ENCODE measurements around the gene RNF213.

RNF213 gene

DNA sequence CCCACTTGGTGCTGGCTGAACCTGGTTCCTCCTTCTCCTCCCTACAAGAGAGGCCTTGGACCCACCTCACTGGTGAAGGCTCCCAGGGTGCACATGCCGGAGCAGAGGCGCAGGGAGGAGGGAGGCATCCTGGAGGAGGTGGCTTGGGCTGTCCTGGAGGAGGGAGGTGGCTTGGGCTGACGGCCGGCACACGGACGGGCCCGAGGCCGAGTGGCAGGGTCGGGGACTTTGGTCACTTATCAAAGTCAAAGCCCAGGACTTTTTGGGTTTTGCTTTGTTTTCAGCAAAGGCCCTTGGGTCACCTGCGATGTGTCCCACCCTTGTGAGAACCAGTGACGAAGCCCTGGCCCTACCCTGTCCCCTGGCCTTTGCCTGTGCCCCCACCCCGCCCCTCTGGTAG, 182.8 kb downstream of the RNF213 start:
- no peak overlapping the region for H3K4me3 ChIP-seq (ENCODE audit: low read depth, low read length)
- DNase-seq (ENCODE audit: low read depth) = no peak
- TF ChIP-seq POLR2A (IDR thresholded peaks at IDR 0.05; ENCODE audit: extremely low read depth, insufficient read length) (no peak), MAX (IDR thresholded peaks at IDR 0.05; ENCODE audit: low read depth, low read length) (no peak), MYC (IDR thresholded peaks at IDR 0.05; ENCODE audit: low read depth, low read length) (no peak)
- TF ChIP-seq, protein P1, sequence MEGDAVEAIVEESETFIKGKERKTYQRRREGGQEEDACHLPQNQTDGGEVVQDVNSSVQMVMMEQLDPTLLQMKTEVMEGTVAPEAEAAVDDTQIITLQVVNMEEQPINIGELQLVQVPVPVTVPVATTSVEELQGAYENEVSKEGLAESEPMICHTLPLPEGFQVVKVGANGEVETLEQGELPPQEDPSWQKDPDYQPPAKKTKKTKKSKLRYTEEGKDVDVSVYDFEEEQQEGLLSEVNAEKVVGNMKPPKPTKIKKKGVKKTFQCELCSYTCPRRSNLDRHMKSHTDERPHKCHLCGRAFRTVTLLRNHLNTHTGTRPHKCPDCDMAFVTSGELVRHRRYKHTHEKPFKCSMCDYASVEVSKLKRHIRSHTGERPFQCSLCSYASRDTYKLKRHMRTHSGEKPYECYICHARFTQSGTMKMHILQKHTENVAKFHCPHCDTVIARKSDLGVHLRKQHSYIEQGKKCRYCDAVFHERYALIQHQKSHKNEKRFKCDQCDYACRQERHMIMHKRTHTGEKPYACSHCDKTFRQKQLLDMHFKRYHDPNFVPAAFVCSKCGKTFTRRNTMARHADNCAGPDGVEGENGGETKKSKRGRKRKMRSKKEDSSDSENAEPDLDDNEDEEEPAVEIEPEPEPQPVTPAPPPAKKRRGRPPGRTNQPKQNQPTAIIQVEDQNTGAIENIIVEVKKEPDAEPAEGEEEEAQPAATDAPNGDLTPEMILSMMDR (IDR thresholded peaks at IDR 0.05; ENCODE audit: low read depth, low read length) = no peak

DNA sequence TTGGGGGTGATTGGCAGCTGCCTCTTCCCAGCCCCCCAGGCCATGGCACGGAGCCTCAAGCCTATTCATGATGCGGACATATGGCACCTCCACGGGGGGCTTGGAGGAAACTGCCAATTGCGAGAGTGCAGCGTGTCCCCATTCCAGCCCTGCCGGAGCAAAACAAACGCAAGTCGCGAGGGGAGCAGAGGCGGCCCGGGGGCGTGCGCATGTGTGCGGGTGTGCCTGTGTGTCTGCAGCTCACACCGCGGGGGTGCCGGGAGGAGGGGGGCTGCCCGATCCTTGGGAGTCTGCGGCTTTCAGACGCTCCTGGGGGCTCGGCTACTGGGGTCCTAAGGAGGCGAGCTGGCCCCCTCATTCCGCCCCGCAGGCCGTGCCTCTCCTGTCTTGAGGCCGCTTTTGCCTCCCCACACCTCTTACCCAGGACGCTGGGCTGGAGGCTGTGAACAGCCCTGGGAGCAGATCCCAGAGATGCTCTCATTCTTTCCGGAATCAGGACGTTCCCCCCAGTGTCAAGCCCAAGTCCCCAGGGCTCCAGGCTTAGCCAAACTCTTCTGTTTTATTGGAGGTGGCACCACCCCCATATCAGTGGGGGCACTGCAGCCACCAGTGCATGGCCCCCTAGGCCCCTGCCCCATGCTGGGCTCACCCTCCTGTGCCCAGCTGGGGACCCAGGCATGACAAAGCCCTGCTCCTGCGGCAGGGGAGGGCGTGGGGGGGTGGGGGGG, 183.4 kb downstream of the RNF213 start:
- DNase-seq (ENCODE audit: low read depth) = no peak
- TF ChIP-seq, protein P1 (IDR thresholded peaks at IDR 0.05; ENCODE audit: low read depth, low read length) = no peak
- TF ChIP-seq POLR2A (IDR thresholded peaks at IDR 0.05; ENCODE audit: extremely low read depth, insufficient read length) (no peak), MAX (IDR thresholded peaks at IDR 0.05; ENCODE audit: low read depth, low read length) (no peak)

GRCh38 chr17:80444644-80444979, 184.0 kb downstream of the RNF213 start:
- no peak overlapping the region for H3K4me3 ChIP-seq (ENCODE audit: low read depth, low read length)
- TF ChIP-seq MAX (IDR thresholded peaks at IDR 0.05; ENCODE audit: low read depth, low read length) (no peak), POLR2A (IDR thresholded peaks at IDR 0.05; ENCODE audit: extremely low read depth, insufficient read length) (no peak), MYC (IDR thresholded peaks at IDR 0.05; ENCODE audit: low read depth, low read length) (no peak)
- TF ChIP-seq, protein P1 (IDR thresholded peaks at IDR 0.05; ENCODE audit: low read depth, low read length) = no peak
- DNase-seq (ENCODE audit: low read depth) = no peak

More for the DNA sequence above, 183.4 kb downstream of the RNF213 start:
- H3K4me3 ChIP-seq (ENCODE audit: low read depth, low read length) = no peak overlapping the region

- TF ChIP-seq POLR2A (IDR thresholded peaks at IDR 0.05; ENCODE audit: extremely low read depth, insufficient read length) = no peak
- no peak for TF ChIP-seq MAX (IDR thresholded peaks at IDR 0.05; ENCODE audit: low read depth, low read length)
- H3K4me3 ChIP-seq (ENCODE audit: low read depth, low read length) = no peak overlapping the region
- DNase-seq (ENCODE audit: low read depth) = peak; percentile 31
Observed at GRCh38 chr17:80445007-80445725, 184.5 kb downstream of the RNF213 start.

DNA sequence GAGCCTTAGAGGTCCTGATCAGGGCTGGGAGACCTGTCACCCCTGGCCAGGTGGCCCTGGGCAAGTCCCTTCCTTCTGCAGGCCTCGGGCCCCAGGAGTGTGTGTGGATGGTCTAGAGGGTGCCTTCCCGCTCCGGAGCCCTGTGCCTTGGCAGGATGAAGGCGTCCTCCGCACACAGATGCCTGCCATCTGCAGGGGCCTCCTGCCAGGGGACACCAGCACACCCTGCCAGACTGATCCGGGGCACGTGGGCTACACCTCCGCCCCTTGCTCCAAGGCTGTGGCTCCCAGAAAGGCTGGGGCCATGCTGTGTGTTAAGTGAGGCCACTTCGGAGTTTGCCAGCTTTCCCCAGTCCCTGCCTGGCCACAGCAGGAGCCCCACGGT, 185.1 kb downstream of the RNF213 start:
- TF ChIP-seq, protein P1 (IDR thresholded peaks at IDR 0.05; ENCODE audit: low read depth, low read length) = no peak
- TF ChIP-seq MAX (IDR thresholded peaks at IDR 0.05; ENCODE audit: low read depth, low read length) (no peak), POLR2A (IDR thresholded peaks at IDR 0.05; ENCODE audit: extremely low read depth, insufficient read length) (no peak), MYC (IDR thresholded peaks at IDR 0.05; ENCODE audit: low read depth, low read length) (no peak)
- no peak for DNase-seq (ENCODE audit: low read depth)
- no peak overlapping the region for H3K4me3 ChIP-seq (ENCODE audit: low read depth, low read length)

Data from NB4 (cell line).